ENCODE data around the gene DNAJB13. TPM values are rescaled to one million over a fixed set of nuclear protein-coding genes. Genes with fewer than 3 reads are reported as not detected.

DNAJB13 gene
- total RNA-seq, 1 experiment from 2014 or later, result not detected

DNA sequence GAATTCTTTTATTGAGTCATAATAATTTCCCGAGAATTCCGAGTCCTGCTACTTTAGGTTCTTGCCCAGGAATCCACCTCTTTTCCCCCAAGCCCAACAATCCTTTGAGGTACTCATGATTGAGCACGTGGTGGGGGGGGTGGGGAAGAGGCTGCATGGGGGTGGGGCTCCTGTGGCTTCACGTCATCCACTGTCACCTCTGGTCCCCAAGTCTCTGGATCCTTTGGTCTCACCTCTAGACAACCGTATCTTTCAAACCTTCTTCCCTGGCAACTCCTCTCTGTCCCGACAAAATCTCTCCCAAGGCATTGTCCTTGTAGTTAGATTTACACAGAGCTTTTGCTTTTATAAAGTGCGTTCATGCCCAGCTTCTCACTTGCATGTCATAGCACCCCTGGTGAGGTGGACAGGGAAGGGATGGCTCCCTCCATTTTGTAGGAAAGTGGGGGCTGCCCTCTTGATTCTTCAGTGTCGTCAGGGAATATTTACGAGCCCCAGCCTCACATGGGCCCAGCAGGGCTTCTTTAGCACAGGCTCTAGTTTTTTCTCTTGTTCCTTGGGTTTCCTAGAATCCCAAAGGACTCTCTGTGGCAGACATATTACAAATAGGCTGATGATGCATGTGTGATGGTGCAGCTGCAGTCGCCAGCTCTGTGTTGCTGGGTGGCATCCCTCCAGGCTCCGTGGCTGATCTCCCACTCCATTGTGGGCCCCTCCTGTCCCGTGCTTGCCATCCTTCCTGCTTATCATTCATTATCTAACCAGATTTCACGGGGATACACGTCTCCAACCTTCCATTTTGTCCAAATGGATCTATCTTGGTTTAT lies 49.7 kb downstream of the DNAJB13 start:
- H2BK5ac ChIP-seq (ENCODE audit: insufficient read length, low read length), result no peak overlapping the region
- no peak overlapping the region for H3K23ac ChIP-seq (ENCODE audit: insufficient read length, low read depth, low read length)
- H4K91ac ChIP-seq (ENCODE audit: insufficient read length, low read depth, low read length), result no peak overlapping the region
- no peaks in the 10 kb centered on the region for H3K27me3 ChIP-seq (ENCODE audit: insufficient read depth, low read length)
- no peaks in the 10 kb centered on the region for H3K9me3 ChIP-seq (ENCODE audit: control insufficient read depth, low read depth, low read length)
- H3K4me3 Mint-ChIP-seq, result no peak overlapping the region
- no peaks in the 10 kb centered on the region for H3K4me1 ChIP-seq (ENCODE audit: insufficient read depth, low read length)
- no peak overlapping the region for H2AFZ ChIP-seq (ENCODE audit: low read length)
- DNase-seq, result no peak
- H3K56ac ChIP-seq (ENCODE audit: insufficient read length, low read depth, low read length), result no peak overlapping the region
- no peak overlapping the region for H3K4me2 ChIP-seq (ENCODE audit: insufficient read depth, insufficient read length, low read length)
- no peak overlapping the region for H3K14ac ChIP-seq (ENCODE audit: insufficient read depth, low read length)
- no peak overlapping the region for H3K4ac ChIP-seq (ENCODE audit: low read depth, low read length)
- no peak overlapping the region for H3K18ac ChIP-seq (ENCODE audit: insufficient read length, low read depth, low read length)
- no peak overlapping the region for H2BK20ac ChIP-seq (ENCODE audit: low read depth, low read length, poor library complexity, severe bottlenecking)
- no peak overlapping the region for H3K27ac ChIP-seq (ENCODE audit: insufficient read length, low read depth, low read length)
- no peaks in the 10 kb centered on the region; a peak in 1 of 7 replicates for H3K36me3 Mint-ChIP-seq (ENCODE audit: insufficient read depth in 1 of 3, low read depth in 3 of 3)
- H4K5ac ChIP-seq (ENCODE audit: insufficient read length, low read depth, low read length), result no peak overlapping the region
- H3K23me2 ChIP-seq (ENCODE audit: insufficient read length, low read depth, low read length, poor library complexity, severe bottlenecking), result no peaks in the 10 kb centered on the region
- no peak overlapping the region for H2BK12ac ChIP-seq (ENCODE audit: insufficient read length, low read depth, low read length)
- H3K9me3 Mint-ChIP-seq, result no peaks in the 10 kb centered on the region
- H3K27me3 Mint-ChIP-seq (ENCODE audit: low read depth), result no peaks in the 10 kb centered on the region; the same call in 1 of the 2 replicates
- H3K27ac Mint-ChIP-seq, result no peak overlapping the region
- no peak overlapping the region for H2BK120ac ChIP-seq (ENCODE audit: low read depth, low read length, poor library complexity, severe bottlenecking)
- H3T11ph ChIP-seq (ENCODE audit: low read length), result no peak overlapping the region
- H3K79me2 ChIP-seq (ENCODE audit: insufficient read depth, low read length), result no peaks in the 10 kb centered on the region
- H3K4me1 Mint-ChIP-seq, result peaks cover 11 to 18% of the 10 kb centered on the region in 2 experiments
- no peak overlapping the region for H2BK15ac ChIP-seq (ENCODE audit: low read depth, low read length)
- H4K8ac ChIP-seq (replicated peaks; ENCODE audit: insufficient read length, low read depth, low read length), result no peak overlapping the region
- TF ChIP-seq, protein P1, sequence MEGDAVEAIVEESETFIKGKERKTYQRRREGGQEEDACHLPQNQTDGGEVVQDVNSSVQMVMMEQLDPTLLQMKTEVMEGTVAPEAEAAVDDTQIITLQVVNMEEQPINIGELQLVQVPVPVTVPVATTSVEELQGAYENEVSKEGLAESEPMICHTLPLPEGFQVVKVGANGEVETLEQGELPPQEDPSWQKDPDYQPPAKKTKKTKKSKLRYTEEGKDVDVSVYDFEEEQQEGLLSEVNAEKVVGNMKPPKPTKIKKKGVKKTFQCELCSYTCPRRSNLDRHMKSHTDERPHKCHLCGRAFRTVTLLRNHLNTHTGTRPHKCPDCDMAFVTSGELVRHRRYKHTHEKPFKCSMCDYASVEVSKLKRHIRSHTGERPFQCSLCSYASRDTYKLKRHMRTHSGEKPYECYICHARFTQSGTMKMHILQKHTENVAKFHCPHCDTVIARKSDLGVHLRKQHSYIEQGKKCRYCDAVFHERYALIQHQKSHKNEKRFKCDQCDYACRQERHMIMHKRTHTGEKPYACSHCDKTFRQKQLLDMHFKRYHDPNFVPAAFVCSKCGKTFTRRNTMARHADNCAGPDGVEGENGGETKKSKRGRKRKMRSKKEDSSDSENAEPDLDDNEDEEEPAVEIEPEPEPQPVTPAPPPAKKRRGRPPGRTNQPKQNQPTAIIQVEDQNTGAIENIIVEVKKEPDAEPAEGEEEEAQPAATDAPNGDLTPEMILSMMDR (conservative IDR thresholded peaks at IDR 0.05), result no peak
- no peak overlapping the region for H2AK5ac ChIP-seq (ENCODE audit: insufficient read length, low read length)
- H4K20me1 ChIP-seq (ENCODE audit: control insufficient read depth, insufficient read depth, insufficient read length), result no peaks in the 10 kb centered on the region
- no CpG with 5 or more reads among the region's 14 CpGs for WGBS (ENCODE audit: extremely low coverage, insufficient read length, low lambda C conversion rate)
- no peaks in the 10 kb centered on the region for H3K79me1 ChIP-seq (ENCODE audit: insufficient read depth, low read depth, low read length, poor library complexity, severe bottlenecking)
- no peak overlapping the region for H3K9ac ChIP-seq (ENCODE audit: extremely low read depth, insufficient read length, low read length)

All from H9 (cell line).